H1 (cell line): ENCODE measurements around the gene ACACA. TPM values are rescaled to one million over a fixed set of nuclear protein-coding genes. Genes with fewer than 3 reads are reported as not detected.
A peak's percentile ranks its signal among the peaks of the same experiment; 100 is the strongest.

ENCODE experiments used
- CTCF ChIA-PET: fragments of 300-600 bp; sonication (Branson Sonifier 250); formaldehyde crosslinking; loops from one replicate; lab custom pipeline; 2021; ENCODE audit not compliant: partially characterized antibody; lab: Charles Lee
- POLR2A ChIA-PET: fragments of 300-600 bp; sonication (Branson Sonifier 250); formaldehyde crosslinking; loops from one replicate; lab custom pipeline; 2021; ENCODE audit warnings: inconsistent platforms; ENCODE audit not compliant: partially characterized antibody; lab: Charles Lee
- DNase-seq, 2 experiments: peaks; one replicate each; pipeline versions ENCODE4 v3.0.0 to v3.0.0-alpha.2; 2010 to 2022; ENCODE audit warnings: low spot score in 2 of 2, low read depth in 1 of 2, mixed read lengths in 1 of 2
- FAIRE-seq: peaks from 2 replicates; lab custom pipeline; 2011; peaks lifted over from hg19 to GRCh38; lab: Jason Lieb, UNC
- H2AFZ ChIP-seq: 2 replicates; pipeline ENCODE4 v1.8.1; 2012; ENCODE audit warnings: low read length, inconsistent platforms
- H2AK5ac ChIP-seq: 2 replicates; pipeline ENCODE4 v1.6.1; 2013; ENCODE audit warnings: low read depth, low read length
- H2BK120ac ChIP-seq: replicated peaks from 2 replicates; pipeline ENCODE3; 2013; ENCODE audit warnings: low read depth, low read length, inconsistent platforms
- H2BK12ac ChIP-seq: 2 replicates; pipeline ENCODE4 v1.6.1; 2013; ENCODE audit warnings: low read depth, low read length
- H2BK15ac ChIP-seq: 2 replicates; pipeline ENCODE4 v1.6.1; 2013; ENCODE audit warnings: low read length
- H2BK20ac ChIP-seq: 2 replicates; pipeline ENCODE4 v1.6.1; 2013; ENCODE audit warnings: low read length
- H2BK5ac ChIP-seq: 2 replicates; pipeline ENCODE4 v1.6.1; 2013; ENCODE audit warnings: low read depth, low read length
- H3K14ac ChIP-seq: 2 replicates; pipeline ENCODE4 v1.6.1; 2013; ENCODE audit warnings: inconsistent platforms; ENCODE audit not compliant: insufficient read length
- H3K18ac ChIP-seq: 2 replicates; pipeline ENCODE4 v1.6.1; 2013; ENCODE audit warnings: low read length; ENCODE audit errors: extremely low read depth
- H3K23ac ChIP-seq: 2 replicates; pipeline ENCODE4 v1.6.1; 2013; ENCODE audit warnings: inconsistent platforms; ENCODE audit not compliant: insufficient read length
- H3K23me2 ChIP-seq: 2 replicates; pipeline ENCODE4 v1.6.1; 2013; ENCODE audit warnings: low read depth, low read length
- H3K27ac ChIP-seq: 2 replicates; pipeline ENCODE4 v1.6.1; 2011; ENCODE audit warnings: low read depth, low read length, inconsistent platforms
- H3K27me3 ChIP-seq, 4 experiments: replicated peaks in 1 of 4; 1 replicate in 1 of 4; 2 replicates in 3 of 4; pipeline versions ENCODE4 v1.6.1 to v1.8.1; 2011 to 2013; ENCODE audit warnings: low read length in 3 of 4, mild to moderate bottlenecking in 3 of 4, inconsistent platforms in 2 of 4, mixed read lengths in 2 of 4, moderate library complexity in 1 of 4; ENCODE audit not compliant: control insufficient read depth in 3 of 4, insufficient read depth in 3 of 4; ENCODE audit errors: extremely low read depth in 1 of 4
- H3K36me3 ChIP-seq, 4 experiments: 2 replicates each; pipeline versions ENCODE4 v1.6.1 to v1.8.1; 2011 to 2013; ENCODE audit warnings: mild to moderate bottlenecking in 4 of 4, low read length in 3 of 4, moderate library complexity in 2 of 4, control low read depth in 1 of 4, inconsistent platforms in 1 of 4; ENCODE audit not compliant: insufficient read depth in 4 of 4, control insufficient read depth in 2 of 4
- H3K4ac ChIP-seq: replicated peaks from 2 replicates; pipeline ENCODE3; 2013; ENCODE audit warnings: low read length, low read depth, mixed read lengths, inconsistent platforms; ENCODE audit not compliant: insufficient read length
- H3K4me1 ChIP-seq, 4 experiments: replicated peaks in 1 of 4; 1 replicate in 1 of 4; 2 replicates in 3 of 4; pipeline versions ENCODE4 v1.6.1 to v1.8.1; 2011 to 2013; ENCODE audit warnings: low read length in 3 of 4, inconsistent platforms in 2 of 4, mixed read lengths in 1 of 4; ENCODE audit not compliant: insufficient read depth in 4 of 4, control insufficient read depth in 3 of 4
- H3K4me2 ChIP-seq, 2 experiments: 2 replicates each; pipeline versions ENCODE4 v1.6.1 to v1.8.1; 2011 to 2013; ENCODE audit warnings: low read depth in 2 of 2, low read length in 2 of 2, control low read depth in 1 of 2, inconsistent platforms in 1 of 2, mild to moderate bottlenecking in 1 of 2; ENCODE audit not compliant: insufficient read depth in 1 of 2
- H3K4me3 ChIP-seq, 4 experiments: fragments of 200-600, 300-600 bp in 1 of 4; sonication (generic), shearing (Covaris generic), sonication (Bioruptor Twin) in 1 of 4; 2 replicates each; pipeline versions ENCODE4 v1.5.1 to v1.8.1; 2011 to 2016; ENCODE audit warnings: low read length in 4 of 4, low read depth in 3 of 4, control low read depth in 2 of 4, inconsistent platforms in 2 of 4, mild to moderate bottlenecking in 2 of 4, mixed read lengths in 1 of 4, moderate library complexity in 1 of 4; ENCODE audit not compliant: insufficient read depth in 2 of 4; ENCODE audit errors: extremely low read depth in 1 of 4
- H3K56ac ChIP-seq: replicated peaks from 2 replicates; pipeline ENCODE3; 2013; ENCODE audit warnings: low read depth, mild to moderate bottlenecking, mixed read lengths, low read length, inconsistent platforms; ENCODE audit not compliant: insufficient read length
- H3K79me1 ChIP-seq: 2 replicates; pipeline ENCODE4 v1.6.1; 2013; ENCODE audit warnings: low read depth, low read length, control low read depth
- H3K79me2 ChIP-seq, 2 experiments: 2 replicates each; pipeline versions ENCODE4 v1.6.1 to v1.8.1; 2012 to 2013; ENCODE audit warnings: low read length in 2 of 2, mild to moderate bottlenecking in 2 of 2, inconsistent platforms in 1 of 2; ENCODE audit not compliant: insufficient read depth in 2 of 2, control insufficient read depth in 1 of 2
- H3K9ac ChIP-seq, 4 experiments: replicated peaks in 1 of 4; 1 replicate in 1 of 4; 2 replicates in 3 of 4; pipeline versions ENCODE4 v1.6.1 to v1.8.1; 2011 to 2013; ENCODE audit warnings: low read depth in 3 of 4, low read length in 3 of 4, control low read depth in 2 of 4, mild to moderate bottlenecking in 2 of 4, moderate library complexity in 2 of 4, inconsistent platforms in 1 of 4; ENCODE audit errors: extremely low read depth in 1 of 4
- H3K9me3 ChIP-seq, 2 experiments: 2 replicates each; pipeline versions ENCODE4 v1.6.1 to v1.8.1; 2012 to 2013; ENCODE audit warnings: mild to moderate bottlenecking in 2 of 2, moderate library complexity in 2 of 2, control low read depth in 1 of 2, inconsistent platforms in 1 of 2, low read depth in 1 of 2, low read length in 1 of 2, mixed read lengths in 1 of 2; ENCODE audit not compliant: insufficient read depth in 2 of 2
- H4K20me1 ChIP-seq, 2 experiments: replicated peaks in 1 of 2; 2 replicates each; pipeline versions ENCODE3 to v1.8.1; 2011 to 2013; ENCODE audit warnings: inconsistent platforms in 2 of 2, low read length in 2 of 2, mild to moderate bottlenecking in 1 of 2; ENCODE audit not compliant: insufficient read depth in 2 of 2, control insufficient read depth in 1 of 2
- H4K5ac ChIP-seq: 2 replicates; pipeline ENCODE4 v1.6.1; 2013; ENCODE audit warnings: low read length, low read depth, mixed read lengths, inconsistent platforms; ENCODE audit not compliant: insufficient read length
- H4K8ac ChIP-seq: 2 replicates; pipeline ENCODE4 v1.8.0; 2013; ENCODE audit warnings: mild to moderate bottlenecking, moderate library complexity, low read length, inconsistent platforms; ENCODE audit not compliant: insufficient read depth; ENCODE audit errors: extremely low read depth
- H4K91ac ChIP-seq: replicated peaks from 2 replicates; pipeline ENCODE3; 2013; ENCODE audit warnings: low read length, mixed read lengths, inconsistent platforms; ENCODE audit not compliant: insufficient read length
- CBX5 ChIP-seq: fragments of 300-800, 300-1000 bp; sonication (generic); IDR thresholded peaks from 2 replicates; pipeline ENCODE4 v1.7.1; 2016; ENCODE audit warnings: antibody characterized with exemption, low read length, low read depth
- CBX8 ChIP-seq: fragments of 300-800, 300-1000 bp; sonication (generic); IDR thresholded peaks from 2 replicates; pipeline ENCODE4 v1.7.1; 2016; ENCODE audit warnings: low read depth, low read length, borderline replicate concordance
- CHD1 ChIP-seq: IDR thresholded peaks from 2 replicates; pipeline ENCODE4 v1.6.1; 2012; ENCODE audit warnings: low read depth, low read length, improper control_type of control experiment
- HDAC2 ChIP-seq, 2 experiments: fragments of 300-600 bp in 1 of 2; sonication (generic) in 1 of 2; IDR thresholded peaks; 2 replicates each; pipeline ENCODE4 v1.6.1; 2011 to 2012; ENCODE audit warnings: low read depth in 2 of 2, low read length in 2 of 2, mild to moderate bottlenecking in 2 of 2, moderate library complexity in 2 of 2, borderline replicate concordance in 1 of 2, inconsistent platforms in 1 of 2
- POLR2A ChIP-seq, 2 experiments: IDR thresholded peaks; 1 replicate in 1 of 2; 2 replicates in 1 of 2; pipeline ENCODE4 v1.6.1; 2011; ENCODE audit warnings: low read depth in 2 of 2, low read length in 2 of 2, mild to moderate bottlenecking in 2 of 2; ENCODE audit errors: control extremely low read depth in 1 of 2
- SIRT6 ChIP-seq: IDR thresholded peaks from one replicate; pipeline ENCODE4 v1.7.1; 2012; ENCODE audit warnings: low read length, inconsistent platforms
- TCF12 ChIP-seq: IDR thresholded peaks from 2 replicates; pipeline ENCODE4 v1.6.1; 2011; ENCODE audit warnings: low read depth, mild to moderate bottlenecking, low read length
- WGBS, 2 experiments: shearing (Covaris generic) in 1 of 2; methylation state at CpG; one replicate each; pipeline versions ENCODE4 v1.1.6 to v1.1.7; 2013 to 2015; ENCODE audit warnings: low lambda C conversion rate in 2 of 2, mixed read lengths in 2 of 2, inconsistent platforms in 1 of 2, low coverage in 1 of 2, missing lambda C conversion rate in 1 of 2; ENCODE audit not compliant: insufficient replicate concordance in 2 of 2, insufficient coverage in 1 of 2, insufficient read length in 1 of 2; ENCODE audit errors: extremely low coverage in 1 of 2, missing lambda C conversion rate in 1 of 2; 5-methylcytosine and 5-hydroxymethylcytosine counted together
- polyA plus RNA-seq, 7 experiments: library from polyadenylated mRNA; depleted of rRNA in 3 of 7; stranded (reverse) in 5 of 7; unstranded in 2 of 7; fragments of >200 nt in 5 of 7; fragments of 200-250 nt in 2 of 7; gene quantifications; 1 replicate in 5 of 7; 2 replicates in 1 of 7; 4 replicates in 1 of 7; pipeline versions ENCODE4 v1.2.1 to v1.2.3, GENCODE V29; 2011 to 2013; ENCODE audit warnings: missing spikeins in 2 of 7, mixed read lengths in 2 of 7
- total RNA-seq: library from RNA; stranded (reverse); fragmentation: NEBNext Ultra II Directional; extraction: Animal tissue kit (Norgen Biotek cat#: 25700); gene quantifications from 2 replicates; pipeline ENCODE4 v1.2.1, GENCODE V29; 2021
- TF ChIP-seq, protein P1 (sequence below): IDR thresholded peaks from 2 replicates; pipeline ENCODE4 v1.6.1; 2012; ENCODE audit warnings: inconsistent platforms
- TF ChIP-seq, protein P2 (sequence below): IDR thresholded peaks from 2 replicates; pipeline ENCODE4 v1.6.1; 2011; ENCODE audit warnings: low read length, improper control_type of control experiment
- TF ChIP-seq, protein P3 (sequence below): IDR thresholded peaks from 2 replicates; pipeline ENCODE4 v1.6.1; 2012; ENCODE audit warnings: inconsistent platforms

The ACACA gene
- total and polyA plus RNA-seq, 2 of the 8 experiments (the other 6 are each of a cell fraction or from before 2014, with no cell fraction given) = 74.0 to 160 TPM

DNA sequence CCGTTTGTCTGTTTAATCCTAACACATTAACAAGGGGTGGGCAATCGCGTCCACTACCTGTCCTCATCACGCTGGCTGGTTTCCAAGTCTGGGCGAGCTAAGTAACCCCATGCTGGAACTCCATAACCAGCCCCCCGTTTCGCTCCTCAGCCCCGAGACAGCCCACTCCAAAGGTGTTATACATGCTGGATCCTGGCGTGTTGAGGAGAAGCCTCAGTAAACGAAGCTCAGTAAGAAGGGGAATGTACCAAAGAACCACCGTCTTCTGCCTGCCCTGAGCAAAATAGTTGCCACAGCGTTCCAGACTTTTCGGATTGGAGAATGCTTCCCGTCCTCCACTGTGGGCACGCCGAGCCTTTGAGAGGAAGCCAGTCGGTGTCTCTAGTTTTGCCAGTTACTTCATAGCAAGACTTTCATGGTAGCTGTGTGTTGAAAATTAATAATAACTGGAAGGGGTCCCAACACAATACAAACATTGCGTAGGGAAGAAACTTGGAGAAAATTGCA is 46.9 kb downstream of the ACACA start:
- ChIA-PET CTCF (interaction anchor here (1.0 to 3.4 kb wide), 3 partner anchors 14 to 27 kb away, joined by 3 to 21 read pairs (median 5); no protein-coding TSS in a partner anchor), POLR2A (interaction anchor here (0.6 to 2.3 kb wide), 15 partner anchors 13 to 1598 kb away, joined by 3 to 15 read pairs (median 5); partner anchors contain the start of genes ACACA and TADA2A)
- peak overlapping the region; percentile 72; the same call in 1 of the 2 replicates for H2BK15ac ChIP-seq
- H2BK12ac ChIP-seq = peak overlapping the region; percentile 99
- peak overlapping the region; percentile 77 for H3K56ac ChIP-seq
- H3K23me2 ChIP-seq = peaks cover 10% of the 10 kb centered on the region
- peak overlapping the region; percentile 98 for H3K4ac ChIP-seq
- peak overlapping the region; percentile 87; the same call in 1 of the 2 replicates for H2BK20ac ChIP-seq
- peak overlapping the region; percentile 69 for H3K27ac ChIP-seq
- H3K18ac ChIP-seq = peak overlapping the region; percentile 97
- H2BK120ac ChIP-seq = peak overlapping the region; percentile 97
- H3K23ac ChIP-seq = peak overlapping the region; percentile 33
- H3K9ac ChIP-seq = peak overlapping the region in 3 of 4 experiments; percentile 0 to 58 (median 58); a peak in 3 of 7 replicates
- H3K14ac ChIP-seq = peak overlapping the region; percentile 58
- no peaks in the 10 kb centered on the region for H3K9me3 ChIP-seq
- peak overlapping the region; percentile 98 for H4K91ac ChIP-seq
- no peaks in the 10 kb centered on the region for H3K27me3 ChIP-seq
- WGBS, 2 experiments = 38% methylated on average over 18 of the region's 18 CpGs; no CpG with 5 or more reads in 1 of the 2 experiments
- 0 out of 2 replicates have a peak overlapping the region, but pooled peaks have one; percentile 57 for H2AK5ac ChIP-seq
- H3K4me2 ChIP-seq = peak overlapping the region; percentile 75 to 78
- H2BK5ac ChIP-seq = peak overlapping the region; percentile 95
- H4K8ac ChIP-seq = peak overlapping the region; percentile 93
- H3K36me3 ChIP-seq = no peaks in the 10 kb centered on the region
- peak overlapping the region; percentile 70 for H4K5ac ChIP-seq
- peak overlapping the region; percentile 77 for H2AFZ ChIP-seq
- H4K20me1 ChIP-seq = peaks cover 0 to 2% of the 10 kb centered on the region in 2 experiments
- DNase-seq (no peak), FAIRE-seq (no peak)
- peaks cover 3% of the 10 kb centered on the region; the same call in 1 of the 2 replicates for H3K79me1 ChIP-seq
- peaks cover 18 to 37% of the 10 kb centered on the region in 2 experiments for H3K79me2 ChIP-seq
- H3K4me3 ChIP-seq = peak overlapping the region; percentile 4 to 54 (median 36); a peak in 6 of 8 replicates
- peaks cover 0 to 12% (median 7%) of the 10 kb centered on the region in 4 experiments; a peak in 6 of 7 replicates for H3K4me1 ChIP-seq
- TF ChIP-seq TCF12 (no peak), CBX8 (no peak), SIRT6 (no peak), CBX5 (no peak), CHD1 (no peak), HDAC2 (IDR thresholded peaks at IDR 0.05; ENCODE audit: borderline replicate concordance in 1 of 2, low read depth in 2 of 2, low read length in 2 of 2) (no peak), POLR2A (IDR thresholded peaks at IDR 0.05; ENCODE audit: control extremely low read depth in 1 of 2, low read depth in 2 of 2, low read length in 2 of 2) (peak in 1 of 2 experiments; percentile 1; a peak in 1 of 3 replicates)
- TF ChIP-seq, protein P1, sequence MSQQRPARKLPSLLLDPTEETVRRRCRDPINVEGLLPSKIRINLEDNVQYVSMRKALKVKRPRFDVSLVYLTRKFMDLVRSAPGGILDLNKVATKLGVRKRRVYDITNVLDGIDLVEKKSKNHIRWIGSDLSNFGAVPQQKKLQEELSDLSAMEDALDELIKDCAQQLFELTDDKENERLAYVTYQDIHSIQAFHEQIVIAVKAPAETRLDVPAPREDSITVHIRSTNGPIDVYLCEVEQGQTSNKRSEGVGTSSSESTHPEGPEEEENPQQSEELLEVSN = peak; percentile 75
- TF ChIP-seq, protein P2, sequence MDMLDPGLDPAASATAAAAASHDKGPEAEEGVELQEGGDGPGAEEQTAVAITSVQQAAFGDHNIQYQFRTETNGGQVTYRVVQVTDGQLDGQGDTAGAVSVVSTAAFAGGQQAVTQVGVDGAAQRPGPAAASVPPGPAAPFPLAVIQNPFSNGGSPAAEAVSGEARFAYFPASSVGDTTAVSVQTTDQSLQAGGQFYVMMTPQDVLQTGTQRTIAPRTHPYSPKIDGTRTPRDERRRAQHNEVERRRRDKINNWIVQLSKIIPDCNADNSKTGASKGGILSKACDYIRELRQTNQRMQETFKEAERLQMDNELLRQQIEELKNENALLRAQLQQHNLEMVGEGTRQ = no peak
- TF ChIP-seq, protein P3, sequence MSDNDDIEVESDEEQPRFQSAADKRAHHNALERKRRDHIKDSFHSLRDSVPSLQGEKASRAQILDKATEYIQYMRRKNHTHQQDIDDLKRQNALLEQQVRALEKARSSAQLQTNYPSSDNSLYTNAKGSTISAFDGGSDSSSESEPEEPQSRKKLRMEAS = 0 out of 2 replicates have a peak, but pooled peaks have one; percentile 11
